ENCODE measurements around the gene HMCN2.

DNA sequence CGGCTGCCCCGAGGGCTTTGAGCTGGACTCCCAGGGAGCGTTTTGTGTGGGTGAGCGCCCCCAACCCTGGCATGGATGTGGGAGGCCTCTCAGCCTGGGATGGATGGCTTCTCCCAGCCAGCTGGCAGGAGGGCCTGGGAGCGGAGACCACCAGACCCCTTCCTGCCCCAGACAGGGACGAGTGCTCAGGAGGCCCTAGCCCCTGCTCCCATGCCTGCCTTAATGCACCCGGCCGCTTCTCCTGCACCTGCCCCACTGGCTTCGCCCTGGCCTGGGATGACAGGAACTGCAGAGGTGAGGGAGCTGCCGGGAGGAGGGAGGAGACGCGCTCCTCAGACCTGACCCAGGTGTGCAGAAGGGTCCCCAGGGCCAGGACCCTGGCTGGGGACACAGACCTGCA, 161.8 kb downstream of the HMCN2 start:
- TF ChIP-seq, protein P1, sequence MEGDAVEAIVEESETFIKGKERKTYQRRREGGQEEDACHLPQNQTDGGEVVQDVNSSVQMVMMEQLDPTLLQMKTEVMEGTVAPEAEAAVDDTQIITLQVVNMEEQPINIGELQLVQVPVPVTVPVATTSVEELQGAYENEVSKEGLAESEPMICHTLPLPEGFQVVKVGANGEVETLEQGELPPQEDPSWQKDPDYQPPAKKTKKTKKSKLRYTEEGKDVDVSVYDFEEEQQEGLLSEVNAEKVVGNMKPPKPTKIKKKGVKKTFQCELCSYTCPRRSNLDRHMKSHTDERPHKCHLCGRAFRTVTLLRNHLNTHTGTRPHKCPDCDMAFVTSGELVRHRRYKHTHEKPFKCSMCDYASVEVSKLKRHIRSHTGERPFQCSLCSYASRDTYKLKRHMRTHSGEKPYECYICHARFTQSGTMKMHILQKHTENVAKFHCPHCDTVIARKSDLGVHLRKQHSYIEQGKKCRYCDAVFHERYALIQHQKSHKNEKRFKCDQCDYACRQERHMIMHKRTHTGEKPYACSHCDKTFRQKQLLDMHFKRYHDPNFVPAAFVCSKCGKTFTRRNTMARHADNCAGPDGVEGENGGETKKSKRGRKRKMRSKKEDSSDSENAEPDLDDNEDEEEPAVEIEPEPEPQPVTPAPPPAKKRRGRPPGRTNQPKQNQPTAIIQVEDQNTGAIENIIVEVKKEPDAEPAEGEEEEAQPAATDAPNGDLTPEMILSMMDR (IDR thresholded peaks at IDR 0.05): no peak
- TF ChIP-seq POLR2A (IDR thresholded peaks at IDR 0.05; ENCODE audit: low read depth): no peak
- no peak for TF ChIP-seq EP300 (IDR thresholded peaks at IDR 0.05)

All from esophagus muscularis mucosa (tissue), 4 donors.